Measurements from ENCODE around the gene SEPTIN12.
"Not testable (repeated sequence)": the region's sequence is repeated elsewhere in the genome, so short reads cannot be mapped to it uniquely, and the experiment has no call there.

The SEPTIN12 gene

DNA sequence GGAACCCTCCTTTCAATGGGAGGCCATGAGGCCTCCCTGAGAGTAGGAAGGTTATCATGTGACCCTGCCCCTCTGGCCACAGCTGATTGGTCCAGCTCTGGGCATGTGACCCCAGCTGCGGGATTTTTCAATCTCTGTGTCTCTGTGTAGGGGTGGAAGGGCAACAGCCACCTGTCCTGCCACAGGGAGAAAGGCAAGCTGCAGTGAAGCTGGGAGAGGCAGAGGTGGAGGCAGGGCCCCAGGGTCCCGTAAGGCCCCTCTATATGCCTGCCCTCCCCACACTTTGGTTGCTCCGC, 42.9 kb downstream of the SEPTIN12 start:
- no peak for DNase-seq (ENCODE audit: low spot score)
- in situ Hi-C loops (cut with MboI; ENCODE audit: low sequenced_read_pairs, unreplicated experiment): no loop called here
- TF ChIP-seq, protein P1, sequence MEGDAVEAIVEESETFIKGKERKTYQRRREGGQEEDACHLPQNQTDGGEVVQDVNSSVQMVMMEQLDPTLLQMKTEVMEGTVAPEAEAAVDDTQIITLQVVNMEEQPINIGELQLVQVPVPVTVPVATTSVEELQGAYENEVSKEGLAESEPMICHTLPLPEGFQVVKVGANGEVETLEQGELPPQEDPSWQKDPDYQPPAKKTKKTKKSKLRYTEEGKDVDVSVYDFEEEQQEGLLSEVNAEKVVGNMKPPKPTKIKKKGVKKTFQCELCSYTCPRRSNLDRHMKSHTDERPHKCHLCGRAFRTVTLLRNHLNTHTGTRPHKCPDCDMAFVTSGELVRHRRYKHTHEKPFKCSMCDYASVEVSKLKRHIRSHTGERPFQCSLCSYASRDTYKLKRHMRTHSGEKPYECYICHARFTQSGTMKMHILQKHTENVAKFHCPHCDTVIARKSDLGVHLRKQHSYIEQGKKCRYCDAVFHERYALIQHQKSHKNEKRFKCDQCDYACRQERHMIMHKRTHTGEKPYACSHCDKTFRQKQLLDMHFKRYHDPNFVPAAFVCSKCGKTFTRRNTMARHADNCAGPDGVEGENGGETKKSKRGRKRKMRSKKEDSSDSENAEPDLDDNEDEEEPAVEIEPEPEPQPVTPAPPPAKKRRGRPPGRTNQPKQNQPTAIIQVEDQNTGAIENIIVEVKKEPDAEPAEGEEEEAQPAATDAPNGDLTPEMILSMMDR (IDR thresholded peaks at IDR 0.05; ENCODE audit: borderline replicate concordance, control extremely low read depth, extremely low read depth, insufficient read depth, missing control alignments): no peak

- no peak for DNase-seq (ENCODE audit: low spot score)
- TF ChIP-seq, protein P1 (IDR thresholded peaks at IDR 0.05; ENCODE audit: borderline replicate concordance, control extremely low read depth, extremely low read depth, insufficient read depth, missing control alignments): no peak
- in situ Hi-C loops (cut with MboI; ENCODE audit: low sequenced_read_pairs, unreplicated experiment): no loop called here
These were observed 43.4 kb downstream of the SEPTIN12 start for GRCh38 chr16:4744555-4745273.

DNA sequence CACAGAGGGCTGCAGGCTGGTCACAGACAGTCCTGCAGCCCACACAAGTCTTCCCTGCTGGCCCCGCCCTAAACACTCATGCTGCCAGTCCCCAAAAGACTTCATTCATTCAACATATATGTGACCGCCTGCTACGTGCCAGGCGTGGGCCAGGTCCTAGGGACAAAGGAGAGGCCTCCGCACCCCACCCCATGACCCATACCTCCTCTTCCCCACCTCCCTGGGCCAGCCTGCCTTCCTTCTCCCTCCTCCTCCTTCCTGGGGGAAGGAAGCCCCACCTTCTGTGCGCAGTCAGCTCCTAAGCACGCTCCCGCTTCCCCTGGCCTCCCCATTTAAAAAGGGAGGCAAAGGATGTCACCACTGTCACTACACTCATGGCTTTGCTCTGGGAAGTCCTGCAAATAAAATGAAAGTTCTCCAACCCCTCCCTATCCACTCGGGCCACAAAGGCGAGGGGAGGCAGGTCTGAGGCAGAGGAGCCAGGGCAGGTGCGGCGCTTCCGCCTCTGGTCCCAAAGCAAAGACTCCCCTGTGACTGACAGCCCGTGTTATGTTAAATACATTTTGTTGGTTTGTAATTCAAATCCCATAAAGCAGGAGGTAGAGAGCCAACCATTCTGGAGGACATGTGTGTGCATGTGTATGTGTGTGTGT, 44.8 kb downstream of the SEPTIN12 start:
- no peak for DNase-seq (ENCODE audit: low spot score)
- TF ChIP-seq, protein P1 (IDR thresholded peaks at IDR 0.05; ENCODE audit: borderline replicate concordance, control extremely low read depth, extremely low read depth, insufficient read depth, missing control alignments): no peak
- in situ Hi-C loops (cut with MboI; ENCODE audit: low sequenced_read_pairs, unreplicated experiment): no loop called here

DNA sequence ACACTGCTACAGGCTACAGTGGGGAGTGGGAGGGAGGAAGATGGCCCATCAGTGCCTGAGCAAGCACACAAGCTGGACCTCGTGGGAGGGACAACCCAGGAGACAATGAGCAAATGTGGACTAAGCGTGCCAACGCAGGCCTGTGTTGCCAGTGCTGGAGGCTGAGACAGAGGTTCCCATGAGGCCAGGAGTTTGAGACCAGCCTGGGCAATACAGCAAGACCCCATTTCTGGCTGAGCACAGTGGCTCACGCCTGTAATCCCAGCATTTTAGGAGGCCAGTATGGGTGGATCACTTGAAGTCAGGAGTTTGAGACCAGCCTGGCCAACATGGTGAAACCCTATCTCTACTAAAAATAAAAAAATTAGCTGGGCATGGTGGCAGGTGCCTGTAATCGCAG, 49.8 kb downstream of the SEPTIN12 start:
- DNase-seq (ENCODE audit: low spot score); in situ Hi-C loops (cut with MboI; ENCODE audit: low sequenced_read_pairs, unreplicated experiment): not testable (repeated sequence)

GRCh38 chr16:4737545-4737944, 50.6 kb downstream of the SEPTIN12 start:
- no peak for DNase-seq (ENCODE audit: low spot score)
- TF ChIP-seq, protein P1 (IDR thresholded peaks at IDR 0.05; ENCODE audit: borderline replicate concordance, control extremely low read depth, extremely low read depth, insufficient read depth, missing control alignments): no peak
- in situ Hi-C loops (cut with MboI; ENCODE audit: low sequenced_read_pairs, unreplicated experiment): no loop called here

GRCh38 chr16:4736546-4736945, 51.6 kb downstream of the SEPTIN12 start:
- in situ Hi-C loops (cut with MboI; ENCODE audit: low sequenced_read_pairs, unreplicated experiment): no loop called here
- TF ChIP-seq, protein P1 (IDR thresholded peaks at IDR 0.05; ENCODE audit: borderline replicate concordance, control extremely low read depth, extremely low read depth, insufficient read depth, missing control alignments): no peak
- DNase-seq (ENCODE audit: low spot score): no peak

- TF ChIP-seq, protein P1 (IDR thresholded peaks at IDR 0.05; ENCODE audit: borderline replicate concordance, control extremely low read depth, extremely low read depth, insufficient read depth, missing control alignments): no peak
- DNase-seq (ENCODE audit: low spot score): peak; percentile 96
- in situ Hi-C loops (cut with MboI; ENCODE audit: low sequenced_read_pairs, unreplicated experiment): no loop called here
These were observed 53.2 kb downstream of the SEPTIN12 start for GRCh38 chr16:4734730-4735535.
